Activated naive CD8-positive, alpha-beta T cell treated with anti-CD3 and anti-CD28 coated beads, Interleukin-2, amount 50 U/mL, for 24 hours (primary cell): ENCODE data around the gene TCL1B.

Source experiments
- ATAC-seq: fragments of 150-1000 bp; cut with Tn5 transposase; one replicate; pipeline ENCODE4 v1.10.0; 2021
- DNase-seq: peaks from one replicate; pipeline ENCODE4 v3.0.0; 2021
- H3K27ac Mint-ChIP-seq: one replicate; pipeline ENCODE4 v1.8.0; 2021; ENCODE audit warnings: mild to moderate bottlenecking, mixed read lengths
- H3K27me3 Mint-ChIP-seq: one replicate; pipeline ENCODE4 v1.8.0; 2021; ENCODE audit warnings: mixed read lengths
- H3K36me3 Mint-ChIP-seq: one replicate; pipeline ENCODE4 v1.8.0; 2021; ENCODE audit warnings: low read depth, mixed read lengths
- H3K4me1 Mint-ChIP-seq: one replicate; pipeline ENCODE4 v1.8.0; 2021; ENCODE audit warnings: mixed read lengths
- H3K4me3 Mint-ChIP-seq: one replicate; pipeline ENCODE4 v1.8.0; 2021; ENCODE audit warnings: mild to moderate bottlenecking, moderate library complexity, mixed read lengths
- H3K9me3 Mint-ChIP-seq: one replicate; pipeline ENCODE4 v1.8.0; 2021; ENCODE audit warnings: mixed read lengths

TCL1B gene

DNA sequence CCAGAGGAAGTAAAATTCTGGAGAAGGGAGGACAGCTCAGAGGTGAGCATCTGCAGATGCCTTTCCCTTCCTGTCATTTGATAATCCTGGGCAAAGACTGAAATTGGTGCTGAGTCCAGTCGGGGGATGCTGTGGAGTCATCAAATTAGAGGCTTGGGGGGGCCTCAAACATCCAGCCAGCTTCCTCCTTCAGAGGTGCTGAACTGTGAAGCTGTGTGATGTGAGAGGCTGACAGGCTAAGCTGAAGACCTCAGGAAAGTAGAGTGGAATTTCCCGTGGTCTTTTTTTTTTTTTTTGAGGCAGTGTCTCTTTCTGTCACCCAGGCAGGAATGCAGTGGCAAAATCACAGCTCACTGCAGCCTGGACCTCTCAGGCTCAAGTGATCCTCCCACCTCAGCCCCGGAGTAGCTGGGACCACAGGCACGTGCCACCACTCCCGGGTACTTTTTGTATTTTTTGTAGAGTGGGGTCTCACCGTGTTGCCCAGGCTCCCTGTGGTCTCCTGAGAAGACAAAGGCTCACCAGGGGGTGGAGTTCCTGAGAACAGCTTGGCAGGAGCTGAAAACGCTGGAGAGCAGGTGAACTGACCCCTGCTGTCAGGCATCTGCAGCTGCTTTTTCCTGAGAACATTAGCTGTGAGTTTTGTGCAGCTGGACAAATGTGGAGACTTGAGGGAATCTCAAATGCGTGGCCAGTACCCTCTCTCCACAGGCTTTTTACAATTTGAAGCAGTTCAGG, 6.1 kb upstream of the TCL1B start:
- no peaks in the 10 kb centered on the region for H3K4me1 Mint-ChIP-seq

DNA sequence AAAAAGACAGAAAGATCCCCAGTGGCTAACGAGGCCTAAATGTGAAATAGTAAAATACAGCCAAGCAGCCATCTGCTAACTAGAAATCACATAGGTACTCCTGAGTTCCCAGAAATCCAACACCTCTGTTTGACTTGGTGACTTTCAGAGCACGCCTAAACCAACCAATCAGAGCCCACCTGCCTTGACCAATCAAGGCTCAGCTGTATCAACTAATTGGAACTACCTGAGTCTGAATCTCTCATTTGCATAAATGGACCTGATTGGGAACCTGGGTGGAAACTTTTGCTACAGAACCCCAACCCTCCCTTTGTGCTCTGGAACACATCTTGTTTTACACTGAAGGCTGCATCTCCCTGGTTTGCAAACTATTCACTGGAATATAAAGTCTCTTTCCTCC, 5.1 kb upstream of the TCL1B start:
- no peak for DNase-seq
- H3K27ac Mint-ChIP-seq, result no peak overlapping the region
- no peak overlapping the region for H3K4me3 Mint-ChIP-seq
- H3K4me1 Mint-ChIP-seq, result no peaks in the 10 kb centered on the region
- no peak for ATAC-seq
- H3K36me3 Mint-ChIP-seq, result no peaks in the 10 kb centered on the region
- H3K9me3 Mint-ChIP-seq, result no peaks in the 10 kb centered on the region
- peaks cover 8% of the 10 kb centered on the region for H3K27me3 Mint-ChIP-seq

More for the DNA sequence above, 6.1 kb upstream of the TCL1B start:
- Mint-ChIP-seq H3K9me3 (no peaks in the 10 kb centered on the region), H3K27ac (no peak overlapping the region), H3K36me3 (no peaks in the 10 kb centered on the region), H3K4me3 (no peak overlapping the region), H3K27me3 (peaks cover 10% of the 10 kb centered on the region)
- DNase-seq (no peak), ATAC-seq (no peak)

- no peaks in the 10 kb centered on the region for H3K36me3 Mint-ChIP-seq
- no peaks in the 10 kb centered on the region for H3K4me1 Mint-ChIP-seq
- ATAC-seq (no peak), DNase-seq (peak; percentile 25)
- H3K27ac Mint-ChIP-seq, result no peak overlapping the region
- H3K4me3 Mint-ChIP-seq, result no peak overlapping the region
- no peaks in the 10 kb centered on the region for H3K9me3 Mint-ChIP-seq
- peaks cover 5% of the 10 kb centered on the region for H3K27me3 Mint-ChIP-seq
Measured at GRCh38 chr14:95683793-95684192, 2.4 kb upstream of the TCL1B start.

GRCh38 chr14:95686935-95687334, 709 bp downstream of the TCL1B start:
- Mint-ChIP-seq H3K27ac (no peak overlapping the region), H3K9me3 (no peaks in the 10 kb centered on the region), H3K4me3 (no peak overlapping the region), H3K36me3 (no peaks in the 10 kb centered on the region), H3K27me3 (peaks cover 5% of the 10 kb centered on the region), H3K4me1 (no peaks in the 10 kb centered on the region)
- no peak for ATAC-seq
- DNase-seq, result no peak

DNA sequence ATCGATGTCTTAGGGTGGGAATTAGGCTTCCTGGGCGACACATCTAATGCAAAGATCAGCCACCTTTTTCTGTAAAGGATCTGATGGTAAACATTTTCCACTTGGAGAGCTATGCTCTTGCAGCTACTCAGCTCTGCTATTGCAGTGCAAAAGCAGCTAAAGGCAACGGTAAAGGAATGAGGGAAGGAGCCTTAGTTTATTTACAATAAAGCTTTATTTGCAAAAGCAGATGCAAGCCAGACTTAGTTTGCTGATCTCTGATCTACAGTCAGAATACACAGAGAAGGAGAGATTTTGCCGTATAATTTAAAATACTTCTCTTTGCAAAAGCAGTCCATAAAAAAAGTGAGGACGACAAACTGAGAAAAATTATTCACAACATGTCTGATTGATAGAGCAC, 3.2 kb downstream of the TCL1B start:
- ATAC-seq (no peak), DNase-seq (no peak)
- peaks cover 7% of the 10 kb centered on the region for H3K27me3 Mint-ChIP-seq
- H3K9me3 Mint-ChIP-seq, result no peaks in the 10 kb centered on the region
- H3K36me3 Mint-ChIP-seq, result no peaks in the 10 kb centered on the region
- H3K27ac Mint-ChIP-seq, result no peak overlapping the region
- no peak overlapping the region for H3K4me3 Mint-ChIP-seq
- peaks cover 4% of the 10 kb centered on the region for H3K4me1 Mint-ChIP-seq

- Mint-ChIP-seq H3K36me3 (no peaks in the 10 kb centered on the region), H3K27me3 (peaks cover 7% of the 10 kb centered on the region), H3K9me3 (no peaks in the 10 kb centered on the region), H3K4me1 (peaks cover 6% of the 10 kb centered on the region), H3K27ac (no peak overlapping the region), H3K4me3 (no peak overlapping the region)
- DNase-seq (no peak), ATAC-seq (no peak)
Measured at GRCh38 chr14:95690815-95691214, 4.6 kb downstream of the TCL1B start.

DNA sequence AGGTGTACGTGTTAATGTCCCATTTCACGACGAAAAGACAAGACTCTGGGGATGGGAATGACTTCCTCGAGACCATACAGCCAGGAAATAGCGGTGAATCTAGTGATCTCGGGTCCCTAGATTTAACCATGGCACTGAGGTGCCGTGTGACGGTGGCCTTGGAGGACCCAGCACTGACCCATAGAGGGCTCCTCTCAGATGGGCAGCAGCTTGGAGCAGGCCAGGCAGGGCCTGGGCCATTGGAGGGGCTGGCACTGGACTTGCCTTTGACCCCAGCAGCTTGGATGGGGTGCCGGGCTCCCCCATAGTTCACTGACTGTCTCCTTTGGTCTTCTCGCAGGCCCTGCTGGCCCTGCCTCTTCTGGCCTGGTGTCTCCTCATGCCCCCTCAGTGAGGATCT, 5.4 kb downstream of the TCL1B start:
- no peaks in the 10 kb centered on the region for H3K9me3 Mint-ChIP-seq
- H3K27ac Mint-ChIP-seq, result no peak overlapping the region
- H3K36me3 Mint-ChIP-seq, result no peaks in the 10 kb centered on the region
- H3K4me1 Mint-ChIP-seq, result peaks cover 10% of the 10 kb centered on the region
- ATAC-seq (no peak), DNase-seq (no peak)
- H3K4me3 Mint-ChIP-seq, result no peak overlapping the region
- peaks cover 9% of the 10 kb centered on the region for H3K27me3 Mint-ChIP-seq

GRCh38 chr14:95692109-95692508, 5.9 kb downstream of the TCL1B start:
- H3K36me3 Mint-ChIP-seq, result no peaks in the 10 kb centered on the region
- H3K4me3 Mint-ChIP-seq, result no peak overlapping the region
- H3K27me3 Mint-ChIP-seq, result peaks cover 10% of the 10 kb centered on the region
- no peak overlapping the region for H3K27ac Mint-ChIP-seq
- H3K9me3 Mint-ChIP-seq, result no peaks in the 10 kb centered on the region
- ATAC-seq, result no peak
- DNase-seq, result no peak
- H3K4me1 Mint-ChIP-seq, result peaks cover 10% of the 10 kb centered on the region

- no peaks in the 10 kb centered on the region for H3K36me3 Mint-ChIP-seq
- H3K4me3 Mint-ChIP-seq, result no peak overlapping the region
- peaks cover 20% of the 10 kb centered on the region for H3K4me1 Mint-ChIP-seq
- no peak for DNase-seq
- no peak overlapping the region for H3K27ac Mint-ChIP-seq
- peaks cover 17% of the 10 kb centered on the region for H3K27me3 Mint-ChIP-seq
- H3K9me3 Mint-ChIP-seq, result no peaks in the 10 kb centered on the region
- ATAC-seq, result no peak
Measured at GRCh38 chr14:95695051-95695450, 8.8 kb downstream of the TCL1B start.

DNA sequence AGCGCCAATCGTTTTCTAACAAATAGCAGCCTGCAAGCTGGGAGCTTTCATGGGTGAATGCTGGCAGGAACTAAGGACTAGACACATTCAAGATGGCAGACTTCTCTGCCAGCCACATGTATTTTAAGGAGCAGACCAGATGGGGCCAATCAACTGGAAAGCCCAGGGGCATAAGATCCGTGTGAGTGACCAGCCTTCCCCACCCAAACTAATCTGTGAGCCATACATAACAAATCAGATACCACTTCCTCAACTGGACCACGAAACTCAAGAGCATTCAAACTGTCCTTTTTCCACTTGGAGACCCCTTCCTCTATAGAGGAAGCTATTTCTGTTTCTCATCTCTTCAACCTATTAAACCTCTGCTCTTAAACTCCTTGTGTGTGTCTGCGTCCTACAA, 9.7 kb downstream of the TCL1B start:
- H3K27ac Mint-ChIP-seq, result peak overlapping the region; percentile 32
- H3K27me3 Mint-ChIP-seq, result peaks cover 20% of the 10 kb centered on the region
- H3K36me3 Mint-ChIP-seq, result no peaks in the 10 kb centered on the region
- ATAC-seq (no peak), DNase-seq (no peak)
- no peak overlapping the region for H3K4me3 Mint-ChIP-seq
- H3K9me3 Mint-ChIP-seq, result no peaks in the 10 kb centered on the region
- H3K4me1 Mint-ChIP-seq, result peaks cover 21% of the 10 kb centered on the region

DNA sequence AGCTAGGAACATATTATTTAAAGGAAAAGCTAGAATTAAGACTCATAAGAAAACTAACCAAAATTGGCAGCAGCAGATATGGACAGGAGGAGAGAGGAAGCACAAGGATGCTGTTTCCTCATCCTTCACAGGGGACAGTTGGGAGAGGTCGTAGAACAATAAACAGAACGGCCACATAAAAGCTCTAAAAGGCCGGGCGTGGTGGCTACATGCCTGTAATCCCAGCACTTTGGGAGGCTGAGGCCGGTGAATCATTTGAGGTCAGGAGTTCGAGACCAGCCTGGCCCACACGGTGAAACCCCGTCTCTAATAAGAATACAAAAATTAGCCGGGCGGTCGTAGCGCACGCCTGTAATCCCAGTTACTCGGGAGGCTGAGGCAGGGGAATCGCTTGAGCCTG, 10.5 kb downstream of the TCL1B start:
- Mint-ChIP-seq H3K4me1 (peaks cover 22% of the 10 kb centered on the region), H3K4me3 (no peak overlapping the region), H3K27ac (peak overlapping the region; percentile 32), H3K36me3 (no peaks in the 10 kb centered on the region), H3K9me3 (no peaks in the 10 kb centered on the region), H3K27me3 (peaks cover 23% of the 10 kb centered on the region)
- DNase-seq, result no peak
- ATAC-seq, result no peak

DNA sequence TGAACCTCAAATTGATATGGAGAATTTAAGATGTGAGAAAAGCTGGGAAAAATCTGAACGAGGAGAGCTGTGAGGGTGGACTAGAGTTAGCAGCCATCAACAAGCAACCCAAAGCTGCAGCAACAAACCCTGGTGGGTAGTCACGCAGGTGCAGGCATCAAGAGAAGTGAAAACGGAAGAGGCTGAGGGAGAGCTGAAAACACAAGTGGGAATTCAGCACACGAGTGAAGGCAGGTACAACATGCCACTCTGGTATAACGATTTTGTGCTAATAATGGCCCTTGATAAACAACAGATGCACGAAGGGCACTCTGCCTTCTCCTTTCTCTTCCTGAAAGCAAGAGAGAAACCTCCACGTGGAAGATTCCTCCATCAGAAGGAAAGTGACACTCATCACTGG, 11.5 kb downstream of the TCL1B start:
- ATAC-seq (no peak), DNase-seq (no peak)
- Mint-ChIP-seq H3K9me3 (no peaks in the 10 kb centered on the region), H3K4me1 (peaks cover 21% of the 10 kb centered on the region), H3K27me3 (peaks cover 19% of the 10 kb centered on the region), H3K4me3 (no peak overlapping the region), H3K36me3 (no peaks in the 10 kb centered on the region), H3K27ac (no peak overlapping the region)

DNA sequence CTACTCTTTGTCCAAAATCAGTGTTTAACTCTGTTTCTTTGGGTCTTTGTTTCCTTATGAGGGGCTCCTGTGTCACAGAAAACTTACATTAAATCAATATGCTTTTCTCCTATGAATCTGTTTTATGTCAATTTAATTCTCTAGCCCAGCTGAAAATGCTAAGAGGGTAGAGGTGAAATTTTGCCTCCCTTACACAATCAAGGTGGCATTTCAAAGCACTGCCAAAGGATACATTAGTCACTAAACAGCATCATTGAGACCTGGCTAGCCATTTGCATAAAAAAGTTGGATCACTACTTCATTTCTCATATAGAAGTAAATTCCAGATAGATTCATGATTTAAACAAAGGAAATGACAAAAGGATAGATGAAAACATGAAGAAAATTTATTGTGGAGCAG, 12.1 kb downstream of the TCL1B start:
- H3K4me3 Mint-ChIP-seq, result no peak overlapping the region
- no peaks in the 10 kb centered on the region for H3K9me3 Mint-ChIP-seq
- H3K27ac Mint-ChIP-seq, result no peak overlapping the region
- H3K27me3 Mint-ChIP-seq, result peaks cover 21% of the 10 kb centered on the region
- peaks cover 20% of the 10 kb centered on the region for H3K4me1 Mint-ChIP-seq
- no peaks in the 10 kb centered on the region for H3K36me3 Mint-ChIP-seq
- no peak for DNase-seq
- no peak for ATAC-seq

DNA sequence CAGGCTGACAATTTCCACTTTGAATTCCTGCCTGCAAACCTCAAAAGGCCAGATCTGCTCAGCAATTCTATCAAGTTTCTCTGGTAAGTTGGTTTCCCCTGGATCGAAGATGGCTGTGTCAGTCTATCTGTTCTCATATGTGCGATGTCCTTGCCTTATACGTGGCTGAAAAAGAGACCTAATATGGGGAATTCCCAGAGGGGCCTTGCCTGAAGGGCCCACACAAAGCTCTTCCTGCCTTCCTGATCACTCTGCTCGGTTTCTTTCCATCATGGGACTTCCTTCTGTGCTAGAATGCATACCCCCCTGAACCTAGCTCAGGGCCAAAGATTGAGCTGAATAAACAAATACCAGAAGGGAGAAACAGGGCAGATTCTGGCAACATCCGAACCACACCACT, 13.2 kb downstream of the TCL1B start:
- peak overlapping the region; percentile 50 for H3K27ac Mint-ChIP-seq
- DNase-seq (no peak), ATAC-seq (no peak)
- no peak overlapping the region for H3K4me3 Mint-ChIP-seq
- peaks cover 20% of the 10 kb centered on the region for H3K4me1 Mint-ChIP-seq
- peaks cover 28% of the 10 kb centered on the region for H3K27me3 Mint-ChIP-seq
- H3K9me3 Mint-ChIP-seq, result no peaks in the 10 kb centered on the region
- H3K36me3 Mint-ChIP-seq, result no peaks in the 10 kb centered on the region

DNA sequence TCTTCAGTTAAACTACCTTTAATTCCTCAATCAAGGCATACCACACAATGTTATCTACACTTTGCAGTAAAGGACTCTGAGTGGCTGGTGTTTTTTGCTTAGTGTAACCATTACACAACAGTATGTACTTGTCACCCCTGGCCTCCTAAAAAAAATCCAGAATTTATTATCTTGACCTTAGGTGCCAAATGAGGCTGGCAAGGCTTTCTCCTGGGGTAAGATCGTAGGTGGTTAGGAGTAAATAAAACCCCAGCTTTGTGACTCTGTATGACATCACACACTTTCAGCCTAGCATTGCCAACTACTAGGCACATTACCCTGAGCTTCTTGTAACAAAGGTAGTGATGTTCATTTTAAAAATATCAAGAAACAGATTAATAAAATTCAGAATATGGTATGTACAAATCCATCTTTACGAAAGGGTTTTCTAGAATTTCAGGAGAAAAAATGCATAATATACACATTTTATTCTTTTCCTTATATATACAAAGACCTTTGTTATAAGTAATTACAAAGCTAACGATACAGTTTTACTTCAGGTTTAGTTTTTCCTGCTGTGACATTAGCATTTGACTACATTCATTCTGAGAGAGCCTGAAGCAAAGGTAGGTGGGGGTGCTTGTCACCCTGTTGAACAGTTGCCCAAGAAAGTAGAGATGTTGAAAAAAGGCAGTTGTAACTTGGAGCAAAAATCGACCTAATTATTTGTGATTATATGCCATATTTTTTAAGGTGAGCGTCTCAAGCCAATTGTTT, 14.2 kb downstream of the TCL1B start:
- Mint-ChIP-seq H3K4me3 (no peak overlapping the region), H3K9me3 (no peaks in the 10 kb centered on the region), H3K27me3 (peaks cover 32% of the 10 kb centered on the region), H3K27ac (peak overlapping the region; percentile 50), H3K36me3 (no peaks in the 10 kb centered on the region), H3K4me1 (peaks cover 18% of the 10 kb centered on the region)
- DNase-seq, result no peak
- ATAC-seq, result no peak
